CD4-positive, alpha-beta memory T cell (primary cell): ENCODE data around the gene NAA80. TPM values are rescaled to one million over a fixed set of nuclear protein-coding genes. Genes with fewer than 3 reads are reported as not detected.
A peak's percentile ranks its signal among the peaks of the same experiment; 100 is the strongest.

Experiments used
- CTCF ChIA-PET: fragments of 350-600 bp; sonication (Branson Sonifier 250); formaldehyde crosslinking; loops from one replicate; lab custom pipeline; 2021; ENCODE audit warnings: inconsistent platforms; ENCODE audit not compliant: partially characterized antibody; lab: Charles Lee
- POLR2A ChIA-PET: fragments of 350-600 bp; sonication (Branson Sonifier 250); formaldehyde crosslinking; loops from one replicate; lab custom pipeline; 2021; ENCODE audit not compliant: partially characterized antibody; lab: Charles Lee
- DNase-seq, 5 donors: peaks; one replicate each; pipeline versions ENCODE4 v3.0.0 to v3.0.0-alpha.2; 2020 to 2022; ENCODE audit warnings: mixed read lengths in 1 of 5
- H3K27ac ChIP-seq: one replicate; pipeline ENCODE4 v1.7.0; 2013; ENCODE audit warnings: low read depth, low read length
- H3K27me3 ChIP-seq: 2 replicates; pipeline ENCODE4 v1.7.0; 2013; ENCODE audit warnings: mild to moderate bottlenecking, low read length, moderate library complexity; ENCODE audit not compliant: insufficient read depth
- H3K36me3 ChIP-seq: 2 replicates; pipeline ENCODE4 v1.7.0; 2013; ENCODE audit warnings: mild to moderate bottlenecking, low read length, moderate library complexity; ENCODE audit not compliant: insufficient read depth
- H3K4me1 ChIP-seq: 2 replicates; pipeline ENCODE4 v1.7.0; 2013; ENCODE audit warnings: mild to moderate bottlenecking, low read length, moderate library complexity; ENCODE audit not compliant: insufficient read depth
- H3K4me3 ChIP-seq, 2 donors: one replicate each; pipeline ENCODE4 v1.7.0; 2013; ENCODE audit warnings: low read length in 2 of 2, mild to moderate bottlenecking in 1 of 2
- H3K9me3 ChIP-seq, 2 donors: one replicate each; pipeline ENCODE4 v1.7.0; 2013; ENCODE audit warnings: low read length in 2 of 2, control low read depth in 1 of 2; ENCODE audit not compliant: control insufficient read depth in 1 of 2
- H3K27ac Mint-ChIP-seq, 7 donors: one replicate each; pipeline ENCODE4 v1.8.0; 2020 to 2021; ENCODE audit warnings: mixed read lengths in 7 of 7, mild to moderate bottlenecking in 6 of 7, inconsistent platforms in 3 of 7, moderate library complexity in 3 of 7
- H3K27me3 Mint-ChIP-seq, 2 donors: one replicate each; pipeline ENCODE4 v1.8.0; 2020 to 2021; ENCODE audit warnings: mixed read lengths in 2 of 2
- H3K36me3 Mint-ChIP-seq, 2 donors: one replicate each; pipeline ENCODE4 v1.8.0; 2020 to 2021; ENCODE audit warnings: mixed read lengths in 2 of 2, inconsistent platforms in 1 of 2, mild to moderate bottlenecking in 1 of 2
- H3K4me1 Mint-ChIP-seq, 4 donors: one replicate each; pipeline ENCODE4 v1.8.0; 2020 to 2021; ENCODE audit warnings: mixed read lengths in 4 of 4, mild to moderate bottlenecking in 1 of 4
- H3K4me3 Mint-ChIP-seq, 8 donors: one replicate each; pipeline ENCODE4 v1.8.0; 2020 to 2021; ENCODE audit warnings: mixed read lengths in 8 of 8, mild to moderate bottlenecking in 7 of 8, moderate library complexity in 6 of 8, inconsistent platforms in 3 of 8
- H3K9me3 Mint-ChIP-seq, 8 donors: one replicate each; pipeline ENCODE4 v1.8.0; 2020 to 2021; ENCODE audit warnings: mixed read lengths in 8 of 8, mild to moderate bottlenecking in 5 of 8, inconsistent platforms in 3 of 8, moderate library complexity in 1 of 8
- intact Hi-C: fragments of 100-400 bp; cut with micrococcal nuclease; formaldehyde crosslinking; loops from one replicate; pipeline ENCODE4 v1.15.1; 2023
- polyA plus RNA-seq, 2 donors: library from polyadenylated mRNA; unstranded; fragments of 300-500 nt; fragmentation: Illumina TruSeq; gene quantifications; one replicate each; pipeline ENCODE4 v1.2.3, GENCODE V29; 2021
- total RNA-seq, 2 experiments: library from RNA; stranded (reverse); gene quantifications; one replicate each; pipeline ENCODE4 v1.2.3, GENCODE V29; 2021

NAA80 gene
- total and polyA plus RNA-seq, 4 experiments from 2014 or later: 16.7 to 33.7 (median 31.7) TPM

DNA sequence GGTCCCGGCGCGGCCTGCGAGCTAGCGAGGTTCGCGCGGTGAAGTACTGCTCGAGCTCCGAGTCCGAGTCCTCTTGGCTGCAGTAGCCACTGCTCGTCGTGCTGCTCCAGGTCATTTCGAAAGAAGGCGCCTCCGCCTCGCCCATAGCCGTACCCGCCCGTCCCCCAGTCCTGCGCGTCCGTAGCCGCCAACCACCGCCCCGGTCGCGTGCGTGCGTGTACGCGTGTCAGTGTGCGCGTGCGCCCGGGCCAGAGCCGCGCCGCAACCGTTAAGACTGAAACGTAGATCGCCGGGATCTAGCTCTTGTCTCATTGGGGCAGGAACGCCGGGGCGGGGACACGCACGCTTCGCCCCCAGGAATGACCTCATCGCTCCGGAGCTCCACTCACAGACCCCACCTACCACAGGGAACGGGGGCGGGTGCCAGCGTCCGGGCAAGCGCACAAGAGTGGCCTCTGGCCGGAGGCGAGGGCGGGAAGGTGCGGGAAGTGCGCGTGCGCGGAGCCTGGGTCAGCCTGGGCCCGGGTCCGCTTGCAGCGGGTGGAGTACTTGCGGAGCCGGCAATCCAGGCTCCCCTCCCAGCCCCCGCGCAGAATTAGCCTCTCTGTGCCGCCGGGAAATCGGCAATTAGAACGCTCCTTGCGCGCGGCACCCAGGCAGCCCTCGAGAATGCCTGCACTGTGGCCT, 38.1 kb upstream of the NAA80 start:
- Histone ChIP-seq H3K36me3 (peaks cover 6% of the 10 kb centered on the region), H3K27ac (peak overlapping the region; percentile 96), H3K9me3 (no peaks in the 10 kb centered on the region), H3K27me3 (no peaks in the 10 kb centered on the region), H3K4me1 (peaks cover 80% of the 10 kb centered on the region), H3K4me3 (peak overlapping the region; percentile 87 to 94)
- POLR2A ChIA-PET: interaction anchor here (0.6 to 20.5 kb wide), 27 partner anchors 8 to 1898 kb away, joined by 3 to 595 read pairs (median 4); partner anchors contain the start of genes CCDC51, CYB561D2, GNAI2 and HEMK1
- H3K36me3 Mint-ChIP-seq: peaks cover 4 to 22% of the 10 kb centered on the region in 2 donors
- DNase-seq: peak; percentile 89 to 98 (median 92)
- H3K4me1 Mint-ChIP-seq: peaks cover 42 to 76% (median 56%) of the 10 kb centered on the region in 4 donors
- peaks cover 0 to 4% (median 0%) of the 10 kb centered on the region in 8 donors for H3K9me3 Mint-ChIP-seq
- peak overlapping the region; percentile 88 to 98 (median 95) for H3K4me3 Mint-ChIP-seq
- no peaks in the 10 kb centered on the region for H3K27me3 Mint-ChIP-seq
- peak overlapping the region; percentile 93 to 100 (median 98) for H3K27ac Mint-ChIP-seq
- intact Hi-C loops: loop anchor here (1.0 to 5.0 kb wide), 5 partner anchors 9 to 100 kb away; partner anchors contain the start of genes CYB561D2, GNAI2, HYAL3 and NAA80
- CTCF ChIA-PET: interaction anchor here (0.6 to 5.8 kb wide), 16 partner anchors 8 to 274 kb away, joined by 3 to 84 read pairs (median 6); partner anchors contain the start of genes CYB561D2, HYAL1, HYAL2 and HYAL3

DNA sequence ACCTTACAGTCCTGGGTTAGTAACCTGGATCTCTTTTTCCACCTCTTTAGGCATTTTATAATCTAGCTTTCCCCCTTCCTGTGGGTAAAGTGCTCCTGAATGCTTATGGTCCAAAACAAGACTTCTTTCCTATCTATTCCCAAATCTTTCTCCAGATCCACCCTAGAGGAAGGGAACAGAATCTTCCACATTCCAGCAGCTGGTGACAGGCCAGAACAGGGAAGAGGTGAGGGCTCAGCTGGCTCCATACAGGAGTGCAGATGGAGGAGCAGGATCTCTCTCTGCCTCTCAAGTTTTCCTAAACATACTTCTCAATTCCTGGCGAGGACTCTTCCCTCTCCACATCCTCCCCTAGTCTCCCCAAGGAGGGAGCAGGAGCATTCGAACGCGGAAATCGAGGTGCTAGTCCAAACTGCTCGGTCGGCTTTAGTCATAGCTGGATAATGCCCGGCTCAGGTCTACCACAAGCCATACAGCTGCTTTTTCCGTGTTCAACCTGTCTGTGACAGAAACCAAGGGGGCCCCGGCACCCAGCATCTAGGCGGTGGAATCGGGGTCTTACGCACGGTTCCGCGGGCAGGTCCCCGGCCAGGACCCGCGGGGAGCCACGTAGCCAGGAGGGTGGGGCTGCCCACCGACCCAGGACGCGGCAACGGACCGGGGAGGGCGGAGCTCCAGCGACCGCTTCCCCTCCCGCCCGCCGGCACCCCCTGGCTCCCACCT, 37.4 kb upstream of the NAA80 start:
- H3K27ac Mint-ChIP-seq: peak overlapping the region; percentile 93 to 100 (median 98)
- H3K4me1 ChIP-seq: peaks cover 80% of the 10 kb centered on the region
- H3K27ac ChIP-seq: peak overlapping the region; percentile 96
- peak overlapping the region; percentile 87 to 94 for H3K4me3 ChIP-seq
- intact Hi-C loops: loop anchor here (1.0 to 5.0 kb wide), 5 partner anchors 8 to 99 kb away; partner anchors contain the start of genes CYB561D2, GNAI2, HYAL3 and NAA80
- H3K27me3 ChIP-seq: no peaks in the 10 kb centered on the region
- peak overlapping the region; percentile 88 to 99 (median 96) for H3K4me3 Mint-ChIP-seq
- ChIA-PET CTCF (interaction anchor here (0.6 to 5.8 kb wide), 16 partner anchors 9 to 273 kb away, joined by 3 to 84 read pairs (median 6); partner anchors contain the start of genes CYB561D2, HYAL1, HYAL2 and HYAL3), POLR2A (interaction anchor here (0.6 to 20.5 kb wide), 23 partner anchors 8 to 1335 kb away, joined by 3 to 595 read pairs (median 4); partner anchors contain the start of genes CYB561D2, GNAI2, HEMK1 and HYAL2)
- H3K9me3 ChIP-seq: no peaks in the 10 kb centered on the region
- DNase-seq: peak in 1 of 5 donors; percentile 77
- no peaks in the 10 kb centered on the region for H3K27me3 Mint-ChIP-seq
- H3K36me3 ChIP-seq: peaks cover 13% of the 10 kb centered on the region
- H3K9me3 Mint-ChIP-seq: peaks cover 0 to 4% (median 0%) of the 10 kb centered on the region in 8 donors
- peaks cover 40 to 76% (median 57%) of the 10 kb centered on the region in 4 donors for H3K4me1 Mint-ChIP-seq
- peaks cover 4 to 28% of the 10 kb centered on the region in 2 donors for H3K36me3 Mint-ChIP-seq

DNA sequence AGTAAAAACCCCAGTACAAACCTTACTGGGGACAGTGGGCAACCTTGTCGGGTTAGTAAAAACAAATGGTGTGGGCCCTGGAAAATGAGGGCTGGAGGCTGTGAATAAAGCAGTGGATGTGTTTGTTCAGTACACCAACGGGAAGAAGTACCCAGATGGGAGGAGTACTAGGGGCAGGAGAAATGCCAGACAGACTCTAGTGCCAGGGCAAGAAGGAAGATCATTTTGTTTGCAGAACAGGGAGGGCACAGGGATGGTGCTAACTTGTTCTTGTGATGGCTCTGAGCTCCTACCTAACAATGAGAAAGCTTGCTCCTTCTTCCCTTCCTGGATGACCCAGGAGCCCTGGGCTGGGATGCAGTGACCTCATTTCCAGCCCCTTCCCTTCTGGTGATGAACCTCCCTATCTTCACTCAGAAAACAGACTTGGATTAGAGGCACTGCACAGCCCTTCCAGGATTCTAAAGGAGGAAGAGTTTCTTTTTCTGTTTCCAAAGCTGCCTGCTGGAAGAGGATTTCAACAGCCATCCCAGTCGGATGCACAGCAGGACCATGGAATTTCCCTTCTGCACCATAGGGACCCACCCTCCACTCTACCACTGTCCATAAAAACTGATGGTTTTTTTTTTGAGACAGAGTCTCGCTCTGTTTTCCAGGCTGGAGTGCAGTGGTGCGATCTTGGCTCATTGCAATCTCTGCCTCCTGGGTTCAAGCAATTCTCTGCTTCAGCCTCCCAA, 35.3 kb upstream of the NAA80 start:
- H3K27ac Mint-ChIP-seq: peak overlapping the region; percentile 85 to 97 (median 94)
- Histone ChIP-seq H3K27me3 (no peaks in the 10 kb centered on the region), H3K4me1 (peaks cover 59% of the 10 kb centered on the region), H3K27ac (peak overlapping the region; percentile 96), H3K36me3 (peaks cover 32% of the 10 kb centered on the region), H3K4me3 (no peak overlapping the region), H3K9me3 (no peaks in the 10 kb centered on the region)
- peak overlapping the region in 7 of 8 donors; percentile 21 to 71 (median 56) for H3K4me3 Mint-ChIP-seq
- DNase-seq: peak in 1 of 5 donors; percentile 5
- H3K27me3 Mint-ChIP-seq: no peaks in the 10 kb centered on the region
- H3K4me1 Mint-ChIP-seq: peaks cover 29 to 60% (median 47%) of the 10 kb centered on the region in 4 donors
- POLR2A ChIA-PET: interaction anchor here (1.5 to 20.5 kb wide), 4 partner anchors 15 to 277 kb away, joined by 3 to 595 read pairs (median 161); partner anchors contain the start of genes CISH, CYB561D2, HYAL2 and HYAL3
- intact Hi-C loops: loop anchor here (5.0 kb wide), 1 partner anchor 97 kb away; the partner anchor contains the start of gene GNAI2
- H3K9me3 Mint-ChIP-seq: peaks cover 0 to 4% (median 0%) of the 10 kb centered on the region in 8 donors
- CTCF ChIA-PET: interaction anchor here (1.7 kb wide), 1 partner anchor 11 kb away, joined by 7 read pairs; the partner anchor contains the start of gene HYAL2
- H3K36me3 Mint-ChIP-seq: peaks cover 4 to 46% of the 10 kb centered on the region in 2 donors

DNA sequence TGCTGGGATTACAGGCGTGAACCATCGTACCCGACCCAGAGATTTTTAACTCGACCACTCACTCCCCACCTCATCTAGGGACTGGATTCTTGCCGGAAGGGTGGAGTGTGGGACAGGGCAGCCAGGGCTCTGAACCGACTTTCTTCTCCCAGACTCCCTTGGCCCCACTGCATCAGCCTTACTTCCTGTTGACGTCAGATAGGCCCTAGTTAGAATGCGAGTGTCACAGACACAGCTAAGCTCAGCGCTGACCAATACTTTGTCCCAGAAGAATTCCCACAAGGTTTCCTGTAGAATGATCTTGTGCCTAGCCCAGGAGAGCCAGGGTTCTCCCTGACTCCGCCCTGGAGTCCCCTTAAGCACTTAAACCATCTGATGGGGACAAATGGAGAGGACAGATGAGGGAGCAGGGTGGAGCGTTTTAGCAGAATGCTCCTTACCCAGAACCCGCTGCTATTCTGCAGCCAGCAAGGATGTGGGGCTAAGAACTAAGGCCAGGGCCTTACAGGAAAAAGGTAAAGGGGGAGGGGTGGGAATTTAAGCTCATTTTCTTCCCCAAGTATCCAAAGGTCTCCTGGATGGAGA, 34.6 kb upstream of the NAA80 start:
- Histone ChIP-seq H3K27me3 (no peaks in the 10 kb centered on the region), H3K27ac (peak overlapping the region; percentile 96), H3K4me1 (peaks cover 53% of the 10 kb centered on the region), H3K9me3 (no peaks in the 10 kb centered on the region), H3K36me3 (peaks cover 32% of the 10 kb centered on the region), H3K4me3 (no peak overlapping the region)
- intact Hi-C loops: no loop called here
- Mint-ChIP-seq H3K27me3 (no peaks in the 10 kb centered on the region), H3K9me3 (peaks cover 0 to 4% (median 0%) of the 10 kb centered on the region in 8 donors), H3K36me3 (peaks cover 4 to 45% of the 10 kb centered on the region in 2 donors), H3K4me1 (peaks cover 25 to 54% (median 41%) of the 10 kb centered on the region in 4 donors), H3K27ac (peak overlapping the region; percentile 85 to 96 (median 93)), H3K4me3 (peak overlapping the region in 7 of 8 donors; percentile 21 to 71 (median 56))
- peak in 3 of 5 donors; percentile 22 to 61 (median 29) for DNase-seq
- ChIA-PET CTCF (interaction anchor here (0.7 to 1.7 kb wide), 2 partner anchors 10 to 16 kb away, joined by 3 to 7 read pairs; partner anchors contain the start of gene HYAL2), POLR2A (interaction anchor here (1.5 to 20.5 kb wide), 4 partner anchors 14 to 278 kb away, joined by 3 to 595 read pairs (median 161); partner anchors contain the start of genes CISH, CYB561D2, HYAL2 and HYAL3)

DNA sequence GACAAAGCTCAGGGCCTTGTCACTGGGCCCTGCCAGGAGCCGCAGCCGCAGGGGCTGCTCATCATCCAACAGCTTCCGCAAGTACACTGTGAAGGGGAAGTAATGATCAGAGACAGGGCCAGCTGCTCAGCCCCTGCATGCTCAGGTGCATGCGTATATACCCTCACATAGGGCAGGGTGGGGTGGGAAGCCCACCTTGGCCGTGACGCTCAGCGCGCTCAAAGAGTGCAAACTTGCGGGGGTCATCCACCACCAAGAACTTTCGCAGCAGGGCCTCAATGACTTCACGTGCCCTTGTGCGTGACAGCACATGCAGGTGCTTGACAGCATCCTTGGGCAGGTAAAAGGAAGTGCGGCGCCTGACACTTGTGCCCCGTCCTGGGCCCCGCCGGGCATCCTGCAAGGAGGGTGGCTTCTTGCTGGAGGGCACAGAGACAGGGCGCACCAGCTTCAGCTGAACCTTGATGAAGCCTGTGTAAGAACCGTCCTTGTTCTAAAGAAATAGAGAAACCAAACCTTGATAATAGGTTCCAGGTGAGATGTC, 32.2 kb upstream of the NAA80 start:
- Histone ChIP-seq H3K9me3 (no peaks in the 10 kb centered on the region), H3K4me1 (peaks cover 55% of the 10 kb centered on the region)

More for the DNA sequence above, 32.2 kb upstream of the NAA80 start:
- H3K27ac ChIP-seq: no peak overlapping the region
- Mint-ChIP-seq H3K4me3 (no peak overlapping the region), H3K4me1 (peaks cover 27 to 61% (median 40%) of the 10 kb centered on the region in 4 donors), H3K9me3 (peaks cover 0 to 3% (median 0%) of the 10 kb centered on the region in 8 donors), H3K27ac (peak overlapping the region in 2 of 7 donors; percentile 22 to 44), H3K27me3 (no peaks in the 10 kb centered on the region), H3K36me3 (peaks cover 4 to 42% of the 10 kb centered on the region in 2 donors)
- no peak overlapping the region for H3K4me3 ChIP-seq
- ChIA-PET POLR2A (interaction anchor here (1.3 to 20.5 kb wide), 3 partner anchors 9 to 20 kb away, joined by 4 to 595 read pairs (median 27); partner anchors contain the start of genes CYB561D2, NPRL2, RASSF1 and TMEM115), CTCF (interaction anchor here (1.0 kb wide), 1 partner anchor 10 kb away, joined by 3 read pairs; no protein-coding TSS in a partner anchor)
- H3K36me3 ChIP-seq: peaks cover 32% of the 10 kb centered on the region
- peak in 1 of 5 donors; percentile 18 for DNase-seq
- intact Hi-C loops: no loop called here
- H3K27me3 ChIP-seq: no peaks in the 10 kb centered on the region
